ENCODE results near the gene RTP2.

RTP2 gene

GRCh38 chr3:187738331-187739093, 36.2 kb upstream of the RTP2 start:
- peak; percentile 76 for DNase-seq

GRCh38 chr3:187738071-187738330, 35.6 kb upstream of the RTP2 start:
- no peak for DNase-seq

- peak; percentile 57 for DNase-seq
Measured at GRCh38 chr3:187737368-187738070, 35.2 kb upstream of the RTP2 start.

- no peak for DNase-seq
Measured at GRCh38 chr3:187737006-187737367, 34.6 kb upstream of the RTP2 start.

- no peak for DNase-seq
Measured at GRCh38 chr3:187736418-187736871, 34.1 kb upstream of the RTP2 start.

GRCh38 chr3:187735837-187736236, 33.5 kb upstream of the RTP2 start:
- no peak for DNase-seq

GRCh38 chr3:187735383-187735782, 33.0 kb upstream of the RTP2 start:
- DNase-seq: no peak

GRCh38 chr3:187734841-187735240, 32.5 kb upstream of the RTP2 start:
- DNase-seq: no peak

GRCh38 chr3:187733371-187733770, 31.0 kb upstream of the RTP2 start:
- no peak for DNase-seq

- DNase-seq: no peak
Measured at GRCh38 chr3:187729598-187729997, 27.2 kb upstream of the RTP2 start.

- no peak for DNase-seq
Measured at GRCh38 chr3:187728940-187729583, 26.7 kb upstream of the RTP2 start.

GRCh38 chr3:187728248-187728647, 25.9 kb upstream of the RTP2 start:
- DNase-seq: no peak

GRCh38 chr3:187726564-187726963, 24.2 kb upstream of the RTP2 start:
- DNase-seq: no peak

GRCh38 chr3:187725653-187726370, 23.5 kb upstream of the RTP2 start:
- no peak for DNase-seq

- DNase-seq: no peak
Measured at GRCh38 chr3:187725224-187725623, 22.9 kb upstream of the RTP2 start.

- no peak for DNase-seq
Measured at GRCh38 chr3:187722206-187722612, 19.9 kb upstream of the RTP2 start.

GRCh38 chr3:187721055-187721454, 18.7 kb upstream of the RTP2 start:
- no peak for DNase-seq

- DNase-seq: no peak
Measured at GRCh38 chr3:187720337-187720670, 17.9 kb upstream of the RTP2 start.

GRCh38 chr3:187719628-187720336, 17.4 kb upstream of the RTP2 start:
- DNase-seq: no peak

- DNase-seq: no peak
Measured at GRCh38 chr3:187718802-187719201, 16.4 kb upstream of the RTP2 start.

- DNase-seq: no peak
Measured at GRCh38 chr3:187717572-187717971, 15.2 kb upstream of the RTP2 start.

GRCh38 chr3:187714404-187714979, 12.1 kb upstream of the RTP2 start:
- DNase-seq: peak; percentile 80

- peak; percentile 65 for DNase-seq
Measured at GRCh38 chr3:187713504-187713903, 11.1 kb upstream of the RTP2 start.
